Measurements from ENCODE around the gene DYNC1LI2.

The DYNC1LI2 gene

DNA sequence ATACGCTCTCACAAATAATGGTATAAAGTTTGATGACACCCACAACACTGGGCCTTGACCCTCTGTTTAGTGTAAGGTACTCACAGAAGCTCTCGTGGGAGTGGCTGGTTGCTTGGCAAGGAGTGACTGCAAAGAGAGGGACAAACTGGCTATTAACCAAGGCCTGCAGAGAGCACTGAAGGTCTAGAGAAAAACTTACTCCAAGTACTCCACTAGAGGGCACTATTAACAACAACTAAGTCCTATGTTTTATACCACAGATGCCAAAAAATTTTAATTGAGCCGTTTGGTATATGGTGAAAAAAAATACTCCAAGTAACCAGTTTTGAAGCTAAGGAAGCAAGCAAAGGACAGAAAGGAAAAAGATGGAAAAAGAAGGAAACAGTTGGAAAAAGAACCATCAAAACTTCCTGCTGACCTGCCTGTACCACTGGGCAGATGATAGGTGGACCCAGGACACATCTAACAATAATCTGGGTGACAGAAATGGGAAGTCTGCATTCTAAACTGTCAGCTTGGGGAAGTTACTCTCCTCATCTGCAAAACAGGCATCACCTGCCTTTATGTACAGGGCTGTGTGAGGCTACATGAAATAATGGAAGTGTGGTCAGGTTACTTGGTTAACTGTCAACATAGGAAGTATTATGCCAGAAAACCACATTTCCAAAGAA lies 23.2 kb downstream of the DYNC1LI2 start:
- TF ChIP-seq, protein P1, sequence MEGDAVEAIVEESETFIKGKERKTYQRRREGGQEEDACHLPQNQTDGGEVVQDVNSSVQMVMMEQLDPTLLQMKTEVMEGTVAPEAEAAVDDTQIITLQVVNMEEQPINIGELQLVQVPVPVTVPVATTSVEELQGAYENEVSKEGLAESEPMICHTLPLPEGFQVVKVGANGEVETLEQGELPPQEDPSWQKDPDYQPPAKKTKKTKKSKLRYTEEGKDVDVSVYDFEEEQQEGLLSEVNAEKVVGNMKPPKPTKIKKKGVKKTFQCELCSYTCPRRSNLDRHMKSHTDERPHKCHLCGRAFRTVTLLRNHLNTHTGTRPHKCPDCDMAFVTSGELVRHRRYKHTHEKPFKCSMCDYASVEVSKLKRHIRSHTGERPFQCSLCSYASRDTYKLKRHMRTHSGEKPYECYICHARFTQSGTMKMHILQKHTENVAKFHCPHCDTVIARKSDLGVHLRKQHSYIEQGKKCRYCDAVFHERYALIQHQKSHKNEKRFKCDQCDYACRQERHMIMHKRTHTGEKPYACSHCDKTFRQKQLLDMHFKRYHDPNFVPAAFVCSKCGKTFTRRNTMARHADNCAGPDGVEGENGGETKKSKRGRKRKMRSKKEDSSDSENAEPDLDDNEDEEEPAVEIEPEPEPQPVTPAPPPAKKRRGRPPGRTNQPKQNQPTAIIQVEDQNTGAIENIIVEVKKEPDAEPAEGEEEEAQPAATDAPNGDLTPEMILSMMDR (IDR thresholded peaks at IDR 0.05): peak; percentile 58 to 71
- DNase-seq: no peak
- no peaks in the 10 kb centered on the region for H3K27me3 ChIP-seq
- peaks cover 0 to 9% (median 2%) of the 10 kb centered on the region in 4 donors for H3K4me1 ChIP-seq
- no peak overlapping the region for H3K4me3 ChIP-seq
- H3K36me3 ChIP-seq: peaks cover 82 to 91% (median 86%) of the 10 kb centered on the region in 3 donors
- no peak overlapping the region for H3K27ac ChIP-seq
- intact Hi-C loops (cut with DNase I; ENCODE audit: low total_unique reads): loop anchor here (10.0 kb wide), 1 partner anchor 137 kb away; no protein-coding TSS in a partner anchor
- no peaks in the 10 kb centered on the region for H3K9me3 ChIP-seq

DNA sequence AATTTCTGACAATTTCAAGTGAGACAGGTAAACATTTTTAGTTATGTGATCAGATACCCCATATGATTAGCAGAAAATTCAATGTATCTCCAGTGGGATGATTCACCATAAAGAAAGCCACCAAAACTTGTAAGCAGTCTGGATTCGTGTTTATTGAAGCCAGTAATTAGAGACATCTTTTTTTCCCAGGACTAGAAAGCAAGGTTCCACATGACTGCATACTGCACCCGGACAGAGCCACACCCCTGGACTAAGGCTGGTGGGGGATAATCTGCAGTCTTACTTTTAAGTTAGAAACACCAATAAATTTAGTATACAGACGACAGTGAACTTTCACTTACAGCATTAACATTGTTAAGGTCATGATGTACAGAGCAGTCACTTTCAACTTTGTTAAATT lies 30.6 kb downstream of the DYNC1LI2 start:
- H3K27ac ChIP-seq: no peak overlapping the region
- no peak for DNase-seq
- peaks cover 63 to 71% (median 68%) of the 10 kb centered on the region in 3 donors for H3K36me3 ChIP-seq
- no peak overlapping the region for H3K4me3 ChIP-seq
- H3K27me3 ChIP-seq: no peaks in the 10 kb centered on the region
- TF ChIP-seq, protein P1 (IDR thresholded peaks at IDR 0.05): no peak
- H3K4me1 ChIP-seq: no peaks in the 10 kb centered on the region
- H3K9me3 ChIP-seq: no peaks in the 10 kb centered on the region
- intact Hi-C loops (cut with DNase I; ENCODE audit: low total_unique reads): loop anchor here (10.0 kb wide), 1 partner anchor 144 kb away; no protein-coding TSS in a partner anchor

DNA sequence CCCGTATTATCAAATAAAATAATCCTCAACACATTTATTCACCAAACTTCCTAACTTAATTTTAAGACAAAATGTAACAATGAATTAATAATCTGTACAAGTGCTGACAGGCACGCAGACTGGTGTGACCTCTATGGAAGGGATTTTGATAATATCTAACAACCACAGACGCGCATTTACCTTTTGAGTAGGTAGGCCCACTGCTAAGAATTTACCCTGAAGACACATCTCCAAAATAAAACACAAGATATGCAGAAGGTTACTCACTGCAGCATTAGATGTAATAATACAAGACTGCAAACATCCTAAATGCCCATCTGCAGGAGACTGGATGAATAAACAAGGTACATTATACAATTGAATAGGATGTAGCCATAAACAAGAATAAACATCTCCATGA lies 32.2 kb downstream of the DYNC1LI2 start:
- no peak for DNase-seq
- Histone ChIP-seq H3K27me3 (no peaks in the 10 kb centered on the region), H3K9me3 (no peaks in the 10 kb centered on the region), H3K4me3 (no peak overlapping the region), H3K27ac (no peak overlapping the region), H3K4me1 (no peaks in the 10 kb centered on the region), H3K36me3 (peaks cover 48 to 55% (median 53%) of the 10 kb centered on the region in 3 donors)
- TF ChIP-seq, protein P1 (IDR thresholded peaks at IDR 0.05): no peak
- intact Hi-C loops (cut with DNase I; ENCODE audit: low total_unique reads): no loop called here

DNA sequence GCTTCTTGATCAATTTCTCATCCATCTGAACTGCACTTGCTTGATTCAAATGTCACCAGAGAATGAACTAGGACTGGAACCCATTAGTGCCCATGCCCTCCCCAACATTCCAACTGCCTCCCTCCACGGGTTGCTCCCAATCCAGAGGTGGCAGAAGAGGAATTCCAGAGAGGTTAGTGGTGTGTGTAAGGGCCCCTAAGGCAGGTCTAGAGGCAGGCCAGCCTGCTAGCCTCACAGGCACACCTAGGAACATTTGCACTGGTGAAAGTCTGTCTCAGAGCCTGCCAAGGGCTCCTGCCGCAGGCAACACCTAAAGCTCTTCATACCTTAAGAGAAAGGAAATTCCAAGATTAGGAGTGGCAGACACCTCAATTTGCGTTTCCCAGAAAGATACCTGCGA lies 33.6 kb downstream of the DYNC1LI2 start:
- Histone ChIP-seq H3K9me3 (no peaks in the 10 kb centered on the region), H3K36me3 (peaks cover 33 to 41% (median 38%) of the 10 kb centered on the region in 3 donors), H3K27me3 (no peaks in the 10 kb centered on the region), H3K4me1 (peaks cover 0 to 13% (median 6%) of the 10 kb centered on the region in 4 donors), H3K4me3 (no peak overlapping the region), H3K27ac (no peak overlapping the region)
- TF ChIP-seq, protein P1 (IDR thresholded peaks at IDR 0.05): no peak
- intact Hi-C loops (cut with DNase I; ENCODE audit: low total_unique reads): no loop called here
- no peak for DNase-seq

DNA sequence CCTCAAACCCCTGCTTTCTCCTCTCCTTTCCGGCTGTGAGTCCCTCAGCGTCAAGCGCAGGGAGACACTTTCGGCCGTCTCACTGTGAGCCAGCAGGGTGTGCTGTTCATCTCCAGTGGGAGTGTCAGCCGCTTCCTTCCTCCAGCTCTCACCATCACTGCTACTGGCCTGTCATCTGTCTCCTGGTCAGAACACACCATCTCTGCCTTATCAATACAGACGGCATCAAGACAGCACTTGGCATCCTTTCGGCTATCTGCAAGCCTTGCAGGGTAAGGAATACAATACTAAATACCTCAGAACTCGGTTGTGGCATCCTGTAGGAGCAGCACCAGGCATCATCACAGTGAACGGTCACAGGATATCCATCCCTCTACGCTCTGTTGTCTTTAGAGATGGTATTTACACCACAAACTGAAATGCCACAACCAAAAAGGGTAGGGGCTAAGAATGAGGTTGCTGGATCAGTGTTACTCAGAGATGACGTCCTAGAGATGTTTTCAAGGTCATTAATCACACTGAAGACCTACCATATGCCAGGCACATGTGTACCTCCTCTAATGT lies 34.2 kb downstream of the DYNC1LI2 start:
- no peak for DNase-seq
- Histone ChIP-seq H3K4me3 (no peak overlapping the region), H3K27me3 (no peaks in the 10 kb centered on the region), H3K4me1 (peaks cover 0 to 15% (median 6%) of the 10 kb centered on the region in 4 donors), H3K9me3 (no peaks in the 10 kb centered on the region), H3K27ac (no peak overlapping the region), H3K36me3 (peaks cover 27 to 35% (median 33%) of the 10 kb centered on the region in 3 donors)
- TF ChIP-seq, protein P1 (IDR thresholded peaks at IDR 0.05): peak in 1 of 2 experiments; percentile 25
- intact Hi-C loops (cut with DNase I; ENCODE audit: low total_unique reads): no loop called here

Measured in tibial artery (tissue), 4 donors.